C4-2B (cell line): Measurements from ENCODE around the gene MOV10L1.

Source experiments
- ZFX ChIP-seq: fragments of 450-650 bp; IDR thresholded peaks from 2 replicates; pipeline ENCODE4 v1.6.1; 2017
- TF ChIP-seq, protein P1 (sequence below): fragments of 450-650 bp; conservative IDR thresholded peaks from 2 replicates; pipeline ENCODE4 v1.5.1; 2017; ENCODE audit warnings: mild to moderate bottlenecking

DNA sequence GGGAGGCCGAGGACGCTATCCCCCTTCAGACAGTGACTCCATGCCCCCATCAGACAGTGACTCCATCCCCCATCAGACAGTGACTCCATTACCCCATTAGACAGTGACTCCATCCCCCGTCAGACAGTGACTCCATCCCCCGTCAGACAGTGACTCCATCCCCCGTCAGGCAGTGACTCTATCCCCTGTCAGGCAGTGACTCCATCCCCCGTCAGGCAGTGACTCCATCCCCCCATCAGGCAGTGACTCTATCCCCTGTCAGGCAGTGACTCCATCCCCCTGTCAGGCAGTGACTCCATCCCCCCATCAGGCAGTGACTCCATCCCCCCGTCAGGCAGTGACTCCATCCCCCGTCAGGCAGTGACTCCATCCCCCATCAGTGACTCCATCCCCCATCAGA, 22.6 kb upstream of the MOV10L1 start:
- TF ChIP-seq, protein P1, sequence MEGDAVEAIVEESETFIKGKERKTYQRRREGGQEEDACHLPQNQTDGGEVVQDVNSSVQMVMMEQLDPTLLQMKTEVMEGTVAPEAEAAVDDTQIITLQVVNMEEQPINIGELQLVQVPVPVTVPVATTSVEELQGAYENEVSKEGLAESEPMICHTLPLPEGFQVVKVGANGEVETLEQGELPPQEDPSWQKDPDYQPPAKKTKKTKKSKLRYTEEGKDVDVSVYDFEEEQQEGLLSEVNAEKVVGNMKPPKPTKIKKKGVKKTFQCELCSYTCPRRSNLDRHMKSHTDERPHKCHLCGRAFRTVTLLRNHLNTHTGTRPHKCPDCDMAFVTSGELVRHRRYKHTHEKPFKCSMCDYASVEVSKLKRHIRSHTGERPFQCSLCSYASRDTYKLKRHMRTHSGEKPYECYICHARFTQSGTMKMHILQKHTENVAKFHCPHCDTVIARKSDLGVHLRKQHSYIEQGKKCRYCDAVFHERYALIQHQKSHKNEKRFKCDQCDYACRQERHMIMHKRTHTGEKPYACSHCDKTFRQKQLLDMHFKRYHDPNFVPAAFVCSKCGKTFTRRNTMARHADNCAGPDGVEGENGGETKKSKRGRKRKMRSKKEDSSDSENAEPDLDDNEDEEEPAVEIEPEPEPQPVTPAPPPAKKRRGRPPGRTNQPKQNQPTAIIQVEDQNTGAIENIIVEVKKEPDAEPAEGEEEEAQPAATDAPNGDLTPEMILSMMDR, result no peak
- no peak for TF ChIP-seq ZFX
